Activated CD8-positive, alpha-beta T cell treated with anti-CD3 and anti-CD28 coated beads for 36 hours (primary cell): Measurements from ENCODE around the gene PRF1. TPM values are rescaled to one million over a fixed set of nuclear protein-coding genes. Genes with fewer than 3 reads are reported as not detected.

Experiments
- ATAC-seq: fragments of 200-7000 bp; cut with Tn5 transposase; one replicate; pipeline ENCODE4 v1.10.0; 2021; ENCODE audit warnings: mild to moderate bottlenecking, moderate library complexity
- CTCF ChIA-PET: fragments of 350-600 bp; sonication (Branson Sonifier 250); formaldehyde crosslinking; loops from one replicate; lab custom pipeline; 2021; ENCODE audit warnings: antibody characterized with exemption; lab: Charles Lee
- POLR2A ChIA-PET: fragments of 350-600 bp; sonication (Branson Sonifier 250); formaldehyde crosslinking; loops from one replicate; lab custom pipeline; 2021; ENCODE audit warnings: antibody characterized with exemption; lab: Charles Lee
- DNase-seq: peaks from one replicate; pipeline ENCODE4 v3.0.0-alpha.2; 2020
- H3K27ac Mint-ChIP-seq: one replicate; pipeline ENCODE4 v1.8.0; 2021; ENCODE audit warnings: mild to moderate bottlenecking, mixed read lengths
- H3K27me3 Mint-ChIP-seq: one replicate; pipeline ENCODE4 v1.8.0; 2021; ENCODE audit warnings: mixed read lengths
- H3K36me3 Mint-ChIP-seq: one replicate; pipeline ENCODE4 v1.8.0; 2021; ENCODE audit warnings: low read depth, mixed read lengths
- H3K4me1 Mint-ChIP-seq: one replicate; pipeline ENCODE4 v1.8.0; 2021; ENCODE audit warnings: low read depth, mixed read lengths
- H3K4me3 Mint-ChIP-seq: one replicate; pipeline ENCODE4 v1.8.0; 2021; ENCODE audit warnings: mild to moderate bottlenecking, moderate library complexity, mixed read lengths
- H3K9me3 Mint-ChIP-seq: one replicate; pipeline ENCODE4 v1.8.0; 2021; ENCODE audit warnings: mixed read lengths
- intact Hi-C: fragments of 100-400 bp; cut with micrococcal nuclease; formaldehyde crosslinking; loops from one replicate; pipeline ENCODE4 v1.10.0; 2022
- total RNA-seq, 2 experiments: library from RNA; stranded (reverse); gene quantifications; one replicate each; pipeline ENCODE4 v1.2.3, GENCODE V29; 2021
- TF ChIP-seq, protein P1 (sequence below): fragments of 200-600 bp; IDR thresholded peaks from one replicate; pipeline ENCODE4 v1.8.0; 2022; ENCODE audit warnings: antibody characterized with exemption, mild to moderate bottlenecking

The PRF1 gene
- total RNA-seq, 2 experiments from 2014 or later, result 107 to 113 TPM

- ATAC-seq (no peak), DNase-seq (no peak)
- TF ChIP-seq, protein P1, sequence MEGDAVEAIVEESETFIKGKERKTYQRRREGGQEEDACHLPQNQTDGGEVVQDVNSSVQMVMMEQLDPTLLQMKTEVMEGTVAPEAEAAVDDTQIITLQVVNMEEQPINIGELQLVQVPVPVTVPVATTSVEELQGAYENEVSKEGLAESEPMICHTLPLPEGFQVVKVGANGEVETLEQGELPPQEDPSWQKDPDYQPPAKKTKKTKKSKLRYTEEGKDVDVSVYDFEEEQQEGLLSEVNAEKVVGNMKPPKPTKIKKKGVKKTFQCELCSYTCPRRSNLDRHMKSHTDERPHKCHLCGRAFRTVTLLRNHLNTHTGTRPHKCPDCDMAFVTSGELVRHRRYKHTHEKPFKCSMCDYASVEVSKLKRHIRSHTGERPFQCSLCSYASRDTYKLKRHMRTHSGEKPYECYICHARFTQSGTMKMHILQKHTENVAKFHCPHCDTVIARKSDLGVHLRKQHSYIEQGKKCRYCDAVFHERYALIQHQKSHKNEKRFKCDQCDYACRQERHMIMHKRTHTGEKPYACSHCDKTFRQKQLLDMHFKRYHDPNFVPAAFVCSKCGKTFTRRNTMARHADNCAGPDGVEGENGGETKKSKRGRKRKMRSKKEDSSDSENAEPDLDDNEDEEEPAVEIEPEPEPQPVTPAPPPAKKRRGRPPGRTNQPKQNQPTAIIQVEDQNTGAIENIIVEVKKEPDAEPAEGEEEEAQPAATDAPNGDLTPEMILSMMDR, result no peak
- ChIA-PET CTCF (interaction anchor here (0.9 to 4.5 kb wide), 7 partner anchors 10 to 199 kb away, joined by 3 to 34 read pairs (median 4); no protein-coding TSS in a partner anchor), POLR2A (interaction anchor here (0.7 to 1.3 kb wide), 3 partner anchors 12 to 65 kb away, joined by 3 to 6 read pairs (median 3); no protein-coding TSS in a partner anchor)
- peak overlapping the region; percentile 86 for H3K27ac Mint-ChIP-seq
- no peak overlapping the region for H3K4me3 Mint-ChIP-seq
- H3K27me3 Mint-ChIP-seq, result peaks cover 1% of the 10 kb centered on the region
- H3K4me1 Mint-ChIP-seq, result peaks cover 23% of the 10 kb centered on the region
- no peaks in the 10 kb centered on the region for H3K9me3 Mint-ChIP-seq
- no peaks in the 10 kb centered on the region for H3K36me3 Mint-ChIP-seq
- intact Hi-C loops, result loop anchor here (5.0 to 10.0 kb wide), 2 partner anchors 55 to 322 kb away; no protein-coding TSS in a partner anchor
Measured at GRCh38 chr10:70559861-70560260, 42.7 kb downstream of the PRF1 start.

- DNase-seq (peak; percentile 91), ATAC-seq (peak; percentile 95)
- intact Hi-C loops, result loop anchor here (5.0 to 10.0 kb wide), 2 partner anchors 56 to 323 kb away; no protein-coding TSS in a partner anchor
- ChIA-PET CTCF (interaction anchor here (0.6 to 4.5 kb wide), 41 partner anchors 8 to 258 kb away, joined by 3 to 34 read pairs (median 4); partner anchors contain the start of genes PRF1 and SGPL1), POLR2A (interaction anchor here (1.0 to 1.7 kb wide), 3 partner anchors 12 to 181 kb away, joined by 3 to 7 read pairs (median 4); no protein-coding TSS in a partner anchor)
- Mint-ChIP-seq H3K27me3 (peaks cover 1% of the 10 kb centered on the region), H3K4me3 (peak overlapping the region; percentile 74), H3K9me3 (no peaks in the 10 kb centered on the region), H3K36me3 (no peaks in the 10 kb centered on the region), H3K27ac (peak overlapping the region; percentile 86), H3K4me1 (peaks cover 23% of the 10 kb centered on the region)
- TF ChIP-seq, protein P1, result peak; percentile 70
Measured at GRCh38 chr10:70558871-70559810, 43.4 kb downstream of the PRF1 start.

DNA sequence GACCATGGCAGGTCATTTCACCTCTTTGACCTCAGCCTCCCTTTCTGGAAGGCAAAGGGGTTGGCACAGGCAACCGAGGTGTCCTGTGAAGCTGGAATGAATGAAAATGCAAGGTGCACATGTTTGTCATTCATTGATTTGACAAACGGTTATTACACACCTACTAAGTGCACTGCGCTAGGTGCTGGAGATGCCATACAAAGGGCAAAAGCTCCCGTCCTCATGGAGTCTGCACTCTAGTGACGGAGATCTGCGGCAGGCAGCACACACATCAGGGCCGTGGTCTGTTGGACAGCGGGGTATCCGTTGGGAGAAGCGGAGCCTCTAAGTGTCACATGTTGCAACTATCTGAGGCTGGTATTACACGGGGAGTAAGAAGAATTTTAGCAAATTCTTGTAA is 44.2 kb downstream of the PRF1 start:
- Mint-ChIP-seq H3K27ac (no peak overlapping the region), H3K4me1 (peaks cover 20% of the 10 kb centered on the region), H3K4me3 (no peak overlapping the region), H3K27me3 (peaks cover 1% of the 10 kb centered on the region), H3K9me3 (no peaks in the 10 kb centered on the region), H3K36me3 (no peaks in the 10 kb centered on the region)
- intact Hi-C loops, result loop anchor here (5.0 to 10.0 kb wide), 2 partner anchors 57 to 324 kb away; no protein-coding TSS in a partner anchor
- ChIA-PET CTCF (interaction anchor here (0.9 to 4.5 kb wide), 24 partner anchors 8 to 259 kb away, joined by 3 to 34 read pairs (median 4); partner anchors contain the start of gene PRF1), POLR2A (interaction anchor here (1.2 to 1.7 kb wide), 2 partner anchors 13 to 181 kb away, joined by 4 to 7 read pairs; no protein-coding TSS in a partner anchor)
- TF ChIP-seq, protein P1, result no peak
- ATAC-seq (no peak), DNase-seq (no peak)

DNA sequence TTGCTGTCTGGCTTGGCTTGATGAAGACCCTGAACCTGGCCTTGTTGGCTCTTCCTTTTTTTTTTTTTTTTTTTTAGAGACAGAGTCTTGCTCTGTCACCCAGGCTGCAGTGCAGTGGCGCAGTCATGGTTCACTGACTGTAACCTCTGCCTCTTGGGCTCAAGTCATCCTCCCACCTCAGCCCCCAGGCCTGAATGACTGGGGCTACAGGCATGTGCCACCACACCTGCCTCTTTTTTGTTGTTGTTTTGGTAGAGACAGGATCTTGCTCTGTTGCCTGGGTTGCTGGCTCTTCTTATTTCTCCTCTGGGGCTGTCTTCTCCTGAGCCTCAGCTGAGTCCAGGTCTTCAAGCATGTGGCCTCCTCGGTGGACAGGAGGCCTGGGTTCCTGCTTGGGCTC is 44.7 kb downstream of the PRF1 start:
- Mint-ChIP-seq H3K36me3 (no peaks in the 10 kb centered on the region), H3K9me3 (no peaks in the 10 kb centered on the region), H3K27me3 (peaks cover 1% of the 10 kb centered on the region), H3K4me1 (peaks cover 17% of the 10 kb centered on the region), H3K4me3 (no peak overlapping the region), H3K27ac (no peak overlapping the region)
- ATAC-seq (no peak), DNase-seq (no peak)
- ChIA-PET POLR2A (interaction anchor here (1.7 kb wide), 1 partner anchor 182 kb away, joined by 7 read pairs; no protein-coding TSS in a partner anchor), CTCF (interaction anchor here (1.5 to 4.5 kb wide), 4 partner anchors 8 to 200 kb away, joined by 8 to 34 read pairs (median 28); partner anchors contain the start of gene PRF1)
- TF ChIP-seq, protein P1, result no peak
- intact Hi-C loops, result loop anchor here (5.0 to 10.0 kb wide), 2 partner anchors 57 to 324 kb away; no protein-coding TSS in a partner anchor
